SK-N-SH (cell line): ENCODE results near the gene PHACTR3. TPM values are rescaled to one million over a fixed set of nuclear protein-coding genes. Genes with fewer than 3 reads are reported as not detected.
A peak's percentile ranks its signal among the peaks of the same experiment; 100 is the strongest.

Source experiments
- CTCF ChIA-PET: fragments of 300-600, 350-600 bp; formaldehyde crosslinking; extraction: SDS; loops from one replicate; lab custom pipeline; 2021; lab: Yijun Ruan, JAX
- POLR2A ChIA-PET: fragments of 350-600 bp; sonication (Branson Sonifier 250); formaldehyde crosslinking; extraction: SDS; loops from one replicate; lab custom pipeline; 2020; ENCODE audit warnings: antibody characterized with exemption, inconsistent platforms; lab: Yijun Ruan, JAX
- DNase-seq: peaks from one replicate; pipeline ENCODE4 v3.0.0; 2012
- H2AFZ ChIP-seq: fragments of 200-600 bp; sonication (generic); 2 replicates; pipeline ENCODE4 v1.8.1; 2016; ENCODE audit warnings: antibody characterized with exemption, mild to moderate bottlenecking, low read depth
- H3F3A ChIP-seq: fragments of 200-600 bp; sonication (generic); replicated peaks from 2 replicates; pipeline ENCODE3; 2016; ENCODE audit warnings: antibody characterized with exemption, mild to moderate bottlenecking; ENCODE audit not compliant: insufficient read depth
- H3K27ac ChIP-seq, 2 experiments: fragments of 200-500 bp in 1 of 2; fragments of 200-600 bp in 1 of 2; sonication (Bioruptor generic) in 1 of 2; sonication (generic), shearing (Covaris generic) in 1 of 2; 2 replicates each; pipeline versions ENCODE4 v1.5.1 to v1.6.1; 2014 to 2016; ENCODE audit warnings: low read depth in 2 of 2, inconsistent platforms in 1 of 2, low read length in 1 of 2, mild to moderate bottlenecking in 1 of 2, mixed read lengths in 1 of 2
- H3K27me3 ChIP-seq: fragments of 200-600 bp; sonication (generic), shearing (Covaris generic); 2 replicates; pipeline ENCODE4 v1.6.1; 2016; ENCODE audit warnings: mixed run types; ENCODE audit not compliant: insufficient read depth
- H3K36me3 ChIP-seq, 2 experiments: fragments of 200-500 bp in 1 of 2; fragments of 200-600 bp in 1 of 2; sonication (Bioruptor generic) in 1 of 2; sonication (generic) in 1 of 2; replicated peaks in 1 of 2; 2 replicates each; pipeline versions ENCODE3 to v1.5.1; 2014 to 2016; ENCODE audit warnings: low read length in 1 of 2, mild to moderate bottlenecking in 1 of 2; ENCODE audit not compliant: insufficient read depth in 2 of 2, control insufficient read depth in 1 of 2
- H3K4me1 ChIP-seq, 2 experiments: fragments of 200-500 bp in 1 of 2; fragments of 200-600 bp in 1 of 2; sonication (Bioruptor generic) in 1 of 2; sonication (generic), shearing (Covaris generic) in 1 of 2; 2 replicates each; pipeline versions ENCODE4 v1.5.1 to v1.6.1; 2014 to 2016; ENCODE audit warnings: low read depth in 1 of 2, low read length in 1 of 2, mixed run types in 1 of 2; ENCODE audit not compliant: insufficient read depth in 2 of 2, control insufficient read depth in 1 of 2
- H3K4me2 ChIP-seq: fragments of 200-600 bp; sonication (generic), shearing (Covaris generic); 2 replicates; pipeline ENCODE4 v1.6.1; 2017; ENCODE audit warnings: mixed run types
- H3K4me3 ChIP-seq, 2 experiments: fragments of 200-500 bp in 1 of 2; fragments of 200-600 bp in 1 of 2; sonication (Bioruptor generic) in 1 of 2; sonication (generic), shearing (Covaris generic) in 1 of 2; 2 replicates each; pipeline versions ENCODE4 v1.5.1 to v1.8.1; 2014 to 2016; ENCODE audit warnings: low read depth in 2 of 2, inconsistent platforms in 1 of 2, low read length in 1 of 2, mild to moderate bottlenecking in 1 of 2, mixed read lengths in 1 of 2, moderate library complexity in 1 of 2
- H3K79me2 ChIP-seq: fragments of 200-600 bp; sonication (generic); 2 replicates; pipeline ENCODE4 v1.8.1; 2017; ENCODE audit warnings: mild to moderate bottlenecking; ENCODE audit not compliant: insufficient read depth
- H3K9ac ChIP-seq: fragments of 200-600 bp; sonication (generic); 2 replicates; pipeline ENCODE4 v1.6.1; 2017; ENCODE audit warnings: mixed run types
- H3K9me2 ChIP-seq: fragments of 200-600 bp; sonication (generic); 2 replicates; pipeline ENCODE4 v1.6.1; 2017; ENCODE audit warnings: mixed run types
- H3K9me3 ChIP-seq: fragments of 200-600 bp; sonication (generic); 2 replicates; pipeline ENCODE4 v1.6.1; 2017; ENCODE audit warnings: mixed run types, mild to moderate bottlenecking, moderate library complexity
- H4K20me1 ChIP-seq: fragments of 200-600 bp; sonication (generic); 2 replicates; pipeline ENCODE4 v1.6.1; 2017; ENCODE audit warnings: mild to moderate bottlenecking, mixed run types; ENCODE audit not compliant: insufficient read depth
- CTCF ChIP-seq: fragments of 200-600 bp; sonication (generic); IDR thresholded peaks from 2 replicates; pipeline ENCODE4 v1.6.1; 2017; ENCODE audit warnings: antibody characterized with exemption, mild to moderate bottlenecking, moderate library complexity
- ELF1 ChIP-seq: IDR thresholded peaks from 2 replicates; pipeline ENCODE4 v1.4.0; 2012
- MEF2A ChIP-seq: IDR thresholded peaks from 2 replicates; pipeline ENCODE4 v1.4.0; 2012; ENCODE audit warnings: low read depth, borderline replicate concordance
- NRF1 ChIP-seq: IDR thresholded peaks from 2 replicates; pipeline ENCODE4 v1.6.1; 2012; ENCODE audit warnings: low read depth, mild to moderate bottlenecking, low read length
- RCOR1 ChIP-seq: fragments of 150-350 bp; IDR thresholded peaks from 2 replicates; pipeline ENCODE4 v1.6.1; 2017; ENCODE audit warnings: antibody characterized with exemption, low read length
- REST ChIP-seq: IDR thresholded peaks from 2 replicates; pipeline ENCODE4 v1.6.1; 2012; ENCODE audit warnings: mild to moderate bottlenecking, low read depth, low read length, moderate library complexity
- RFX5 ChIP-seq: IDR thresholded peaks from 2 replicates; pipeline ENCODE4 v1.6.1; 2012; ENCODE audit warnings: mild to moderate bottlenecking, improper control_type of control experiment, low read length
- RXRA ChIP-seq: IDR thresholded peaks from 2 replicates; pipeline ENCODE4 v1.4.0; 2012; ENCODE audit warnings: low read depth, mild to moderate bottlenecking, borderline replicate concordance
- SMC3 ChIP-seq: IDR thresholded peaks from 2 replicates; pipeline ENCODE4 v1.6.1; 2012; ENCODE audit warnings: low read depth, low read length, improper control_type of control experiment
- TCF12 ChIP-seq: IDR thresholded peaks from 2 replicates; pipeline ENCODE4 v1.4.0; 2012
- TEAD4 ChIP-seq: IDR thresholded peaks from 2 replicates; pipeline ENCODE4 v1.4.0; 2012; ENCODE audit warnings: mild to moderate bottlenecking, borderline replicate concordance; ENCODE audit not compliant: insufficient read depth
- USF1 ChIP-seq: IDR thresholded peaks from 2 replicates; pipeline ENCODE4 v1.4.0; 2012; ENCODE audit warnings: low read depth, borderline replicate concordance
- WGBS: methylation state at CpG from one replicate; pipeline ENCODE4 v1.1.6; 2017; ENCODE audit warnings: low lambda C conversion rate; 5-methylcytosine and 5-hydroxymethylcytosine counted together
- polyA plus RNA-seq, 3 experiments: library from polyadenylated mRNA; depleted of rRNA; stranded (reverse); fragments of >200 nt; gene quantifications; 2 replicates each; pipeline ENCODE4 v1.2.3, GENCODE V29; 2012

PHACTR3 gene
- polyA plus RNA-seq, 1 of the 3 experiments (the other 2 are of a cell fraction): 0.10 TPM

GRCh38 chr20:59811681-59812171, 207.4 kb downstream of the PHACTR3 start:
- POLR2A ChIA-PET: no interaction called here
- Histone ChIP-seq H4K20me1 (no peaks in the 10 kb centered on the region), H3K4me3 (no peak overlapping the region), H2AFZ (no peak overlapping the region), H3K9me2 (no peaks in the 10 kb centered on the region), H3K9ac (no peak overlapping the region), H3K27me3 (no peaks in the 10 kb centered on the region), H3K36me3 (no peaks in the 10 kb centered on the region), H3K4me2 (no peak overlapping the region), H3F3A (no peaks in the 10 kb centered on the region), H3K79me2 (no peaks in the 10 kb centered on the region), H3K9me3 (no peaks in the 10 kb centered on the region), H3K27ac (no peak overlapping the region), H3K4me1 (peaks cover 0 to 2% of the 10 kb centered on the region in 2 experiments; a peak in 1 of 4 replicates)
- DNase-seq: peak; percentile 10
- CTCF ChIA-PET: interaction anchor here (2.8 kb wide), 1 partner anchor 38 kb away, joined by 10 read pairs; no protein-coding TSS in a partner anchor
- WGBS: 25% methylated on average over 6 of the region's 7 CpGs
- TF ChIP-seq NRF1 (no peak), CTCF (no peak), ELF1 (no peak), MEF2A (no peak), USF1 (no peak), RXRA (no peak), SMC3 (no peak), TEAD4 (no peak), RFX5 (no peak), REST (no peak), TCF12 (no peak), RCOR1 (no peak)
